OCI-LY7 (cell line): ENCODE results near the gene NINJ2. TPM values are rescaled to one million over a fixed set of nuclear protein-coding genes. Genes with fewer than 3 reads are reported as not detected.

ENCODE experiments used
- BruUV-seq: library from RNA; stranded (reverse); fragments of 400-500 nt; replicated peaks from 2 replicates; lab custom pipeline; 2021; lab: Mats Ljungman, UMichigan
- CTCF ChIA-PET: fragments of 300-600 bp; sonication (Branson Sonifier 250); formaldehyde crosslinking; loops from one replicate; lab custom pipeline; 2022; ENCODE audit warnings: antibody characterized with exemption; ENCODE audit not compliant: unreplicated experiment; lab: Charles Lee
- POLR2A ChIA-PET: fragments of 300-600 bp; sonication (Branson Sonifier 250); formaldehyde crosslinking; loops from one replicate; lab custom pipeline; 2022; ENCODE audit warnings: antibody characterized with exemption; lab: Charles Lee
- DNase-seq: peaks from one replicate; pipeline ENCODE4 v3.0.0-alpha.2; 2015; ENCODE audit warnings: low spot score
- H2AFZ ChIP-seq: fragments of 200-600 bp; sonication (generic), shearing (Covaris generic); 2 replicates; pipeline ENCODE4 v1.6.1; 2014; ENCODE audit warnings: mild to moderate bottlenecking, antibody characterized with exemption, low read length, moderate library complexity
- H3K27ac ChIP-seq: fragments of 200-600 bp; sonication (generic); 2 replicates; pipeline ENCODE4 v1.5.1; 2014; ENCODE audit warnings: mixed run types, low read depth, mild to moderate bottlenecking, moderate library complexity, low read length, inconsistent platforms; ENCODE audit not compliant: poor library complexity, severe bottlenecking
- H3K36me3 ChIP-seq: fragments of 200-600 bp; sonication (generic); 2 replicates; pipeline ENCODE4 v1.6.1; 2014; ENCODE audit warnings: mild to moderate bottlenecking, antibody characterized with exemption, low read length, moderate library complexity, mixed read lengths; ENCODE audit not compliant: insufficient read depth
- H3K4me1 ChIP-seq: fragments of 200-600 bp; sonication (generic); 2 replicates; pipeline ENCODE4 v1.5.1; 2014; ENCODE audit warnings: mild to moderate bottlenecking, low read length; ENCODE audit not compliant: insufficient read depth, poor library complexity, severe bottlenecking
- H3K4me2 ChIP-seq: fragments of 200-600 bp; sonication (generic); 2 replicates; pipeline ENCODE4 v1.6.1; 2014; ENCODE audit warnings: mild to moderate bottlenecking, low read length
- H3K4me3 ChIP-seq: fragments of 200-600 bp; sonication (generic); 2 replicates; pipeline ENCODE4 v1.5.1; 2014; ENCODE audit warnings: mild to moderate bottlenecking, low read depth, low read length; ENCODE audit not compliant: poor library complexity, severe bottlenecking
- H3K79me2 ChIP-seq: fragments of 200-600 bp; sonication (generic); 2 replicates; pipeline ENCODE4 v1.6.1; 2016; ENCODE audit warnings: low read depth, mild to moderate bottlenecking, low read length, moderate library complexity, mixed read lengths; ENCODE audit not compliant: insufficient read depth
- H3K9me2 ChIP-seq: fragments of 200-600 bp; sonication (generic); 2 replicates; pipeline ENCODE4 v1.6.1; 2016; ENCODE audit warnings: mild to moderate bottlenecking, low read length, mixed read lengths; ENCODE audit not compliant: insufficient read depth
- H3K9me3 ChIP-seq: fragments of 200-600 bp; sonication (generic); 2 replicates; pipeline ENCODE4 v1.6.1; 2014; ENCODE audit warnings: mild to moderate bottlenecking, mixed run types, low read length, mixed read lengths
- H4K20me1 ChIP-seq: fragments of 200-600 bp; sonication (generic); 2 replicates; pipeline ENCODE4 v1.6.1; 2014; ENCODE audit warnings: mild to moderate bottlenecking, antibody characterized with exemption, low read length, moderate library complexity, mixed read lengths; ENCODE audit not compliant: insufficient read depth
- EZH2phosphoT487 ChIP-seq: fragments of 200-600 bp; sonication (generic); IDR thresholded peaks from 2 replicates; pipeline ENCODE4 v1.6.1; 2018; ENCODE audit warnings: low read depth, borderline replicate concordance, mild to moderate bottlenecking, mixed run types, antibody characterized with exemption, low read length, moderate library complexity, mixed read lengths
- intact Hi-C: fragments of 100-400 bp; cut with micrococcal nuclease; formaldehyde crosslinking; loops from one replicate; pipeline ENCODE4 v1.10.0; 2022; ENCODE audit not compliant: unreplicated experiment
- total RNA-seq, 2 experiments: library from RNA; depleted of rRNA in 1 of 2; stranded (reverse); fragments of >200 nt in 1 of 2; shearing (Covaris generic) in 1 of 2; gene quantifications; 2 replicates each; pipeline ENCODE4 v1.2.3, GENCODE V29; 2014 to 2022
- TF ChIP-seq, protein P1 (sequence below): fragments of 200-600 bp; sonication (generic); conservative IDR thresholded peaks from 2 replicates; pipeline ENCODE4 v1.5.1; 2014; ENCODE audit warnings: mild to moderate bottlenecking, antibody characterized with exemption, low read length, moderate library complexity, mixed read lengths

The NINJ2 gene
- total RNA-seq, 2 experiments from 2014 or later = 0.79 to 4.4 TPM

DNA sequence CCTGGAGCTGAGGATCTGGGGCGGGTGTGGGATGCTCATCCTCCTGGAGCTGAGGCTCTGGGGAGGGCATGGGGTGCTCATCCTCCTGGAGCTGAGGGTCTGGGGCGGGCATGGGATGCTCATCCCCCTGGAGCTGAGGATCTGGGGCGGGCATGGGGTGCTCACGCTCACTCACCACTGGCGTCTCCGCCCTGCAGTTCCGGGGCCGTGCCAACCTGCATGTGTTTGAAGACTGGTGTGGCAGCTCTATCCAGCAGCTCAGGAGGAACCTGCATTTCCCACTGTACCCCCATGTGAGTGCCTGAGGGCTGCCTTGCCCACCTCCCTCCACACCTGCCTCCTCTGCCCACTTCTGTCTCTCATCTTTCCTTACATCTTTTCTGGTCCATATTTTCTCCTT is 119.1 kb downstream of the NINJ2 start:
- no peaks in the 10 kb centered on the region for H3K79me2 ChIP-seq
- intact Hi-C loops = no loop called here
- no peak overlapping the region for H3K27ac ChIP-seq
- no peaks in the 10 kb centered on the region for H4K20me1 ChIP-seq
- no peak for DNase-seq
- H3K4me1 ChIP-seq = no peaks in the 10 kb centered on the region
- H2AFZ ChIP-seq = no peak overlapping the region
- H3K36me3 ChIP-seq = no peaks in the 10 kb centered on the region
- TF ChIP-seq, protein P1, sequence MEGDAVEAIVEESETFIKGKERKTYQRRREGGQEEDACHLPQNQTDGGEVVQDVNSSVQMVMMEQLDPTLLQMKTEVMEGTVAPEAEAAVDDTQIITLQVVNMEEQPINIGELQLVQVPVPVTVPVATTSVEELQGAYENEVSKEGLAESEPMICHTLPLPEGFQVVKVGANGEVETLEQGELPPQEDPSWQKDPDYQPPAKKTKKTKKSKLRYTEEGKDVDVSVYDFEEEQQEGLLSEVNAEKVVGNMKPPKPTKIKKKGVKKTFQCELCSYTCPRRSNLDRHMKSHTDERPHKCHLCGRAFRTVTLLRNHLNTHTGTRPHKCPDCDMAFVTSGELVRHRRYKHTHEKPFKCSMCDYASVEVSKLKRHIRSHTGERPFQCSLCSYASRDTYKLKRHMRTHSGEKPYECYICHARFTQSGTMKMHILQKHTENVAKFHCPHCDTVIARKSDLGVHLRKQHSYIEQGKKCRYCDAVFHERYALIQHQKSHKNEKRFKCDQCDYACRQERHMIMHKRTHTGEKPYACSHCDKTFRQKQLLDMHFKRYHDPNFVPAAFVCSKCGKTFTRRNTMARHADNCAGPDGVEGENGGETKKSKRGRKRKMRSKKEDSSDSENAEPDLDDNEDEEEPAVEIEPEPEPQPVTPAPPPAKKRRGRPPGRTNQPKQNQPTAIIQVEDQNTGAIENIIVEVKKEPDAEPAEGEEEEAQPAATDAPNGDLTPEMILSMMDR = no peak
- TF ChIP-seq EZH2phosphoT487 = no peak
- CTCF ChIA-PET = interaction anchor here (0.6 to 1.0 kb wide), 3 partner anchors 10 to 89 kb away, joined by 3 read pairs; no protein-coding TSS in a partner anchor
- BruUV-seq = no TSS peak
- POLR2A ChIA-PET = no interaction called here
- H3K4me3 ChIP-seq = no peak overlapping the region
- no peak overlapping the region for H3K4me2 ChIP-seq
- no peaks in the 10 kb centered on the region for H3K9me3 ChIP-seq
- H3K9me2 ChIP-seq = no peaks in the 10 kb centered on the region

DNA sequence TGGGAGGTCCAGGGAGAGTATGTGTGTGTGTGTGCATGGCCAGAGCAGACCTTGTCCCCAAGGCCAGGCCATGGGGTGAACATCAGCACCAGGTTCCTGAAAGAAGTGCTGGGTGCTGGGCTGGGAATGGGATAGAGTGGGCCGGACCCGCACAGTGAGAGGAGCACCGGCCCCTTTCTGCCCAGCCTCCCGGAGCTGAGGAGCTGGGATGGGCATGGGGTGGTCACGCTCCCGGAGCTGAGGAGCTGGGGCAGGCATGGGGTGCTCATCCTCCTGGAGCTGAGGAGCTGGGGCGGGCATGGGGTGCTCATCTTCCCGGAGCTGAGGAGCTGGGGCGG is 120.2 kb downstream of the NINJ2 start:
- Histone ChIP-seq H3K4me1 (no peaks in the 10 kb centered on the region), H3K27ac (no peak overlapping the region), H3K79me2 (no peaks in the 10 kb centered on the region), H3K9me3 (no peaks in the 10 kb centered on the region), H3K9me2 (no peaks in the 10 kb centered on the region), H3K4me3 (no peak overlapping the region), H3K4me2 (no peak overlapping the region), H2AFZ (no peak overlapping the region), H4K20me1 (no peaks in the 10 kb centered on the region), H3K36me3 (no peaks in the 10 kb centered on the region)
- CTCF ChIA-PET = interaction anchor here (0.7 kb wide), 1 partner anchor 87 kb away, joined by 3 read pairs; no protein-coding TSS in a partner anchor
- no TSS peak for BruUV-seq
- POLR2A ChIA-PET = interaction anchor here (0.6 kb wide), 1 partner anchor 9 kb away, joined by 3 read pairs; no protein-coding TSS in a partner anchor
- TF ChIP-seq, protein P1 = no peak
- intact Hi-C loops = no loop called here
- no peak for DNase-seq

- intact Hi-C loops = no loop called here
- H3K9me3 ChIP-seq = no peaks in the 10 kb centered on the region
- H3K27ac ChIP-seq = no peak overlapping the region
- H2AFZ ChIP-seq = no peak overlapping the region
- CTCF ChIA-PET = no interaction called here
- POLR2A ChIA-PET = no interaction called here
- H3K79me2 ChIP-seq = no peaks in the 10 kb centered on the region
- DNase-seq = no peak
- no peaks in the 10 kb centered on the region for H3K4me1 ChIP-seq
- H4K20me1 ChIP-seq = no peaks in the 10 kb centered on the region
- no peak for TF ChIP-seq EZH2phosphoT487
- TF ChIP-seq, protein P1 = no peak
- no peaks in the 10 kb centered on the region for H3K36me3 ChIP-seq
- no peaks in the 10 kb centered on the region for H3K9me2 ChIP-seq
- H3K4me2 ChIP-seq = no peak overlapping the region
- H3K4me3 ChIP-seq = no peak overlapping the region
- no TSS peak for BruUV-seq
These were observed 120.7 kb downstream of the NINJ2 start for GRCh38 chr12:542395-543113.
